WERI-Rb-1 (cell line): Measurements from ENCODE around the gene PTRHD1.

Experiments
- DNase-seq: peaks from one replicate; pipeline ENCODE4 v3.0.0-alpha.2; 2020
- H3K27ac ChIP-seq: fragments of 250-450 bp; sonication (Bioruptor Pico); 2 replicates; pipeline ENCODE4 v1.5.1; 2020; ENCODE audit warnings: mild to moderate bottlenecking, moderate library complexity
- H3K27me3 ChIP-seq: fragments of 250-450 bp; sonication (Bioruptor Pico); 2 replicates; pipeline ENCODE4 v1.5.1; 2021; ENCODE audit warnings: mild to moderate bottlenecking, low read depth, moderate library complexity; ENCODE audit not compliant: insufficient read depth, severe bottlenecking
- H3K36me3 ChIP-seq: fragments of 250-450 bp; sonication (Bioruptor Pico); 2 replicates; pipeline ENCODE4 v1.5.1; 2020; ENCODE audit warnings: mild to moderate bottlenecking, moderate library complexity
- H3K4me3 ChIP-seq: 2 replicates; pipeline ENCODE4 v1.5.1; 2011; ENCODE audit warnings: low read depth, mild to moderate bottlenecking, control low read depth, low read length
- H3K9me3 ChIP-seq: fragments of 250-450 bp; sonication (Bioruptor Pico); 2 replicates; pipeline ENCODE4 v1.5.1; 2021; ENCODE audit warnings: mild to moderate bottlenecking, moderate library complexity; ENCODE audit not compliant: severe bottlenecking
- TF ChIP-seq, protein P1 (sequence below): IDR thresholded peaks from 2 replicates; pipeline ENCODE4 v1.5.1; 2011; ENCODE audit warnings: low read depth, mild to moderate bottlenecking, control low read depth, inconsistent platforms, low read length

PTRHD1 gene

DNA sequence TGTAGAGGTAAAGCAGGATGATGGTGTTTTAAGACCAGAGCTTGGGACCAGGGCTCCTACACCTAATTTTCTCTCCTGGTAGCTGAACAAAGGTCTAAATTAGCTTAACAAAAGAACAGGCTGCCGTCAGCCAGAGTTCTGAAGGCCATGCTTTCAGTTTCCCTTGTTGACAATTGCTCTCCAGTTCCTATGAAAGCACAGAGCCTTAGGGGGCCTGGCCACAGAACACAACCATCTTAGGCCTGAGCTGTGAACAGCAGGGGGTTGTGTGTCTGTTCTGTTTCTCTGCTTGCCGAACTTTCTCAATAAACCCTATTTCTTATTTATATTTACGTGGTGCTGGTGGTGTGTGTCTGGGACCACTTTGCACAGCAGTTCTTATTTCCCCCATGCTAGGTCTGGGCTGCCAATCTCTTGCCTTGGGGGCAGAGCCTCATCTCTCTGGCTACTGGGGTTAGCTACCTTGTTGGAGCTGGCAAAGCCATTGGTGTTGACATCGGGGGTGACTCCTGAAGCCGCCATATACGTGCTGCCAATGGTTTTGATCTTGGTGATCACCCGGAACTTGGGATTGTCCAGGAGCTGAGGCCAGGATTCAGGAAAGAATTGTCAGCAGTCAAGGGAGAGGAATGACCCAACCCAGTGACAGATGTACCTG is 29.0 kb upstream of the PTRHD1 start:
- H3K9me3 ChIP-seq, result no peaks in the 10 kb centered on the region
- H3K27me3 ChIP-seq, result no peaks in the 10 kb centered on the region
- H3K36me3 ChIP-seq, result peaks cover 87% of the 10 kb centered on the region
- DNase-seq, result no peak
- TF ChIP-seq, protein P1, sequence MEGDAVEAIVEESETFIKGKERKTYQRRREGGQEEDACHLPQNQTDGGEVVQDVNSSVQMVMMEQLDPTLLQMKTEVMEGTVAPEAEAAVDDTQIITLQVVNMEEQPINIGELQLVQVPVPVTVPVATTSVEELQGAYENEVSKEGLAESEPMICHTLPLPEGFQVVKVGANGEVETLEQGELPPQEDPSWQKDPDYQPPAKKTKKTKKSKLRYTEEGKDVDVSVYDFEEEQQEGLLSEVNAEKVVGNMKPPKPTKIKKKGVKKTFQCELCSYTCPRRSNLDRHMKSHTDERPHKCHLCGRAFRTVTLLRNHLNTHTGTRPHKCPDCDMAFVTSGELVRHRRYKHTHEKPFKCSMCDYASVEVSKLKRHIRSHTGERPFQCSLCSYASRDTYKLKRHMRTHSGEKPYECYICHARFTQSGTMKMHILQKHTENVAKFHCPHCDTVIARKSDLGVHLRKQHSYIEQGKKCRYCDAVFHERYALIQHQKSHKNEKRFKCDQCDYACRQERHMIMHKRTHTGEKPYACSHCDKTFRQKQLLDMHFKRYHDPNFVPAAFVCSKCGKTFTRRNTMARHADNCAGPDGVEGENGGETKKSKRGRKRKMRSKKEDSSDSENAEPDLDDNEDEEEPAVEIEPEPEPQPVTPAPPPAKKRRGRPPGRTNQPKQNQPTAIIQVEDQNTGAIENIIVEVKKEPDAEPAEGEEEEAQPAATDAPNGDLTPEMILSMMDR, result no peak
- no peak overlapping the region for H3K4me3 ChIP-seq
- no peak overlapping the region for H3K27ac ChIP-seq

DNA sequence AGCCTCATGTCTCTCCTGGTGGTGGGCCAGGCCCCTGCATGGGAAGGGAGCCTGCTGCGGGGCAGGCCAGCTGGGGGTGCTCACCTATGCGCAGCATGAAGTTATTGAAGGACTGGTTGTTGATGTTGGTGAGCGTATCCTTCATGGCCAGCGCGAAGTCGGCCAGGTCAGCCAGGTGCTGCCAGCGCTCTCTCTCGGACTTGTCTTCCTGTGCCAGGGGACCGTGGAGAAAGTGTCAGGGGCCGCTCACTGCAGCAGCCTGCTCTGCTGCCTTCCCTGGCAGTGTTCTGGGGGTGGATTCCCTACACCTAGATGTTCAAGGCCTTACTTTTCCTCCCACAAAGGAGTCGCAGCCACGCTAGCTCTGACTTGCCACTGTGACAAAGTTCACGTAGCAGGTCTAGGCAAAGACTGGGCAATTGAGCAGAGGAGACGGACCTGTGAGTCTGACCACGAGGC is 28.3 kb upstream of the PTRHD1 start:
- no peak overlapping the region for H3K4me3 ChIP-seq
- TF ChIP-seq, protein P1, result no peak
- no peak overlapping the region for H3K27ac ChIP-seq
- no peak for DNase-seq
- H3K27me3 ChIP-seq, result no peaks in the 10 kb centered on the region
- no peaks in the 10 kb centered on the region for H3K9me3 ChIP-seq
- H3K36me3 ChIP-seq, result peaks cover 88% of the 10 kb centered on the region

DNA sequence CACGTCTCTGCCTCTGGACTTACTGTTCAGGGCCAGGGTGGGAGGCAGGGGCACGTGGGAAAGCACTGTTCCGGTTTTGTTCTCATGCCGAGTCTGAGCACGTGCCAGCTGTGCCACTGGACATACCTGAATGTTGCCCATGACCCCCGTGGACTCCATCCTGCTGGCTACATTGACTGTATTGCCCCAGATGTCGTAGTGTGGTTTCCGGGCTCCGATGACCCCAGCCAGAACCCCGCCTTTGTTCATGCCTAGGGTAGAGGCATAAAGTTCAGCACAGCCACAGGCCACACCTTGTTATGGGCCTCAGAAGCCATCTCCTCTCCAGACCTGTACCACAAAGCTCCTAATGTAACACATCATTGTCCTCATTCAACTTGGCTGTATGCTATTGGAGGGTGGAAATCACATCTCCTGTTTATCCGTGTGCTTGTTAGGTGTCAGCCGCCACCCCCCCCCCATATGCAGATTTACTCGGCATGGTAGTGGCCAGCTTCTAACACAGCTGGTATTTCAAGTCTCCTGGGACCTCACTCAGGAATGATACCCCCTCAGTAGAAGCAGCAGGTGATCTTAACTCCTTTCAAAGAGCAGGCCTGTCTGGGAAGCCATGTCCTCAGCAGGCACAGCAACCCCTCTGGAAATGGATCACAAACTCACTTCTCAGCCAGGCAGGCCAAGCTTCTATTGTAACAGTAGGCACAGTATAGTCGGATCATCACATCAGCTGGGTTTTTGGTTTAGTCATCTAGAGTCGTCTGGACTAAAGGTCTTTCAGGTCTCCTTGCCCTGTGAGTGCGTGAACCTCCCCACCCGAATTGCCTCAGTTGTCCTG is 27.6 kb upstream of the PTRHD1 start:
- no peak overlapping the region for H3K4me3 ChIP-seq
- TF ChIP-seq, protein P1, result no peak
- peaks cover 90% of the 10 kb centered on the region for H3K36me3 ChIP-seq
- no peak for DNase-seq
- H3K27ac ChIP-seq, result no peak overlapping the region
- no peaks in the 10 kb centered on the region for H3K27me3 ChIP-seq
- H3K9me3 ChIP-seq, result no peaks in the 10 kb centered on the region

DNA sequence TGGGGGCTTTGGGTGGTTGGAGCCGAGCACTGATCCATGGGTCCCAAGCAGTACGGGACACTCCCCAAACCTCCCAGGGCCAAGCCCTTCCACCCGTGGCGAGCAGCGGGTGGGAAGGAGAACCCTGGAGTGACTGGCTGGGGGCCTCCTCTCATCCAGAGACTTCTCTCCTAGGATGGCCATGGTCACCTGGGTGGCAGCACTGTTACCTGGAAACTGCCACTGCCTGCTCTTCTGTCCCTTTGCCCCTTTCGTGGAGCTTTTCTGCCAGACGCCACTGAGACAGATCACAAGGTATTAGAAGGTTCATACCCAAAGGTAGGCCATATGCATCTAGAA is 27.0 kb upstream of the PTRHD1 start:
- Histone ChIP-seq H3K9me3 (no peaks in the 10 kb centered on the region), H3K27ac (no peak overlapping the region), H3K27me3 (no peaks in the 10 kb centered on the region), H3K36me3 (peaks cover 92% of the 10 kb centered on the region), H3K4me3 (no peak overlapping the region)
- DNase-seq, result no peak
- TF ChIP-seq, protein P1, result no peak

DNA sequence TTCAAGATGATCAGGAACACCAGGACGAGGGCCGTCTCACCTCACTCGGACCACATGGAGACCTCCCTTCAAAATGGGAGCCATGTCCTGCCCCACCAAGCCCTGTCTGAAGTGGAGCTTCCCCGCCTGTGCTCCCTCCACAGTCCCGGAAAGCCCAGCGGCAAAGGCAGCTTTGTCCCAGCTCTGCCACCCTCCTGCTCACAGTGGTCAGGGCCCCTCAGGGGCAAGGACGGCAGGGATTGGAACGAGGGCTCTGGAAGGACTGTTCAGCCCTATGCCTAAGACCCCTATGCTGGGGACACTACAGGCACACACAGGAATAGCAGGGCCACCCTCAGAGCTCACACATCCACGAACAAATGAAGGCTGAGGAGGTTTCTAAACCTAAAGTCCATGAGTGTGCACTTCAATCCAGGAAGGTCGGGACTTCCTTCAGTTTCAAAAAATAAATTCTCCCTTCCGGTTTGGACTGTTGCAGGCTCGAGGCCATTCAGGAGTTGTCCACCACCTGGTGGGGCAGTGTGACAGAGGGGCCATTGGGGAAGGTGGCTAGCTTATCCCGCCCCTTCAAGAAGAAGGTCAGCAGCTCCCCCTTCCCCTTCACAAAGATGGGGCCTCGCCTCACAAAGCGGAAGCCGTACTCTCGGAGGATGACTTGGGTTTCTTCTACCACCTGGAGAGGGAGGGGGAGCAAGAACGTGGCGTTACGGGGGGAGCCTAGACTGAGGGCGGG is 26.4 kb upstream of the PTRHD1 start:
- Histone ChIP-seq H3K4me3 (no peak overlapping the region), H3K9me3 (no peaks in the 10 kb centered on the region), H3K27ac (no peak overlapping the region), H3K36me3 (peaks cover 93% of the 10 kb centered on the region), H3K27me3 (no peaks in the 10 kb centered on the region)
- TF ChIP-seq, protein P1, result no peak
- no peak for DNase-seq
